Measurements from ENCODE around the gene DHCR7.
"Not testable (repeated sequence)": the region's sequence is repeated elsewhere in the genome, so short reads cannot be mapped to it uniquely, and the experiment has no call there.

DHCR7 gene

GRCh38 chr11:71436861-71437260 is 11.3 kb downstream of the DHCR7 start:
- no peak for DNase-seq

- DNase-seq, result no peak
These were observed 12.8 kb downstream of the DHCR7 start for GRCh38 chr11:71435278-71435951.

- DNase-seq, result no peak
These were observed 13.5 kb downstream of the DHCR7 start for GRCh38 chr11:71434576-71435130.

GRCh38 chr11:71433648-71434450 is 14.3 kb downstream of the DHCR7 start:
- DNase-seq, result no peak

GRCh38 chr11:71432761-71433647 is 15.2 kb downstream of the DHCR7 start:
- DNase-seq, result no peak

GRCh38 chr11:71431271-71431670 is 16.9 kb downstream of the DHCR7 start:
- no peak for DNase-seq

GRCh38 chr11:71430166-71430565 is 18.0 kb downstream of the DHCR7 start:
- no peak for DNase-seq

GRCh38 chr11:71429701-71430100 is 18.5 kb downstream of the DHCR7 start:
- DNase-seq, result no peak

- no peak for DNase-seq
These were observed 19.2 kb downstream of the DHCR7 start for GRCh38 chr11:71428861-71429435.

- no peak for DNase-seq
These were observed 21.8 kb downstream of the DHCR7 start for GRCh38 chr11:71426413-71426812.

- no peak for DNase-seq
These were observed 22.3 kb downstream of the DHCR7 start for GRCh38 chr11:71425860-71426259.

GRCh38 chr11:71425409-71425808 is 22.8 kb downstream of the DHCR7 start:
- no peak for DNase-seq

GRCh38 chr11:71423181-71423790 is 24.9 kb downstream of the DHCR7 start:
- DNase-seq, result no peak

- DNase-seq, result not testable (repeated sequence)
These were observed 25.9 kb downstream of the DHCR7 start for GRCh38 chr11:71422318-71422717.

- DNase-seq, result no peak
These were observed 26.7 kb downstream of the DHCR7 start for GRCh38 chr11:71421392-71421950.

- DNase-seq, result peak; percentile 34
These were observed 27.5 kb downstream of the DHCR7 start for GRCh38 chr11:71420455-71421241.

- peak; percentile 34 for DNase-seq
These were observed 29.6 kb downstream of the DHCR7 start for GRCh38 chr11:71418643-71419042.

- DNase-seq, result no peak
These were observed 33.5 kb downstream of the DHCR7 start for GRCh38 chr11:71414645-71415044.

GRCh38 chr11:71410363-71410966 is 37.7 kb downstream of the DHCR7 start:
- no peak for DNase-seq

GRCh38 chr11:71408826-71409225 is 39.4 kb downstream of the DHCR7 start:
- DNase-seq, result no peak

- DNase-seq, result no peak
These were observed 40.8 kb downstream of the DHCR7 start for GRCh38 chr11:71407356-71407755.
